GM21528 (cell line): ENCODE results near the gene CREB3.

ENCODE experiments used
- ATAC-seq: cut with Tn5 transposase; IDR thresholded peaks from one replicate; pipeline ENCODE4 v1.9.1; 2021; ENCODE audit warnings: mild to moderate bottlenecking, moderate library complexity; ENCODE audit not compliant: unreplicated experiment, low FRiP score

Gene CREB3

GRCh38 chr9:35732185-35732799, at the start of gene CREB3, which contains the start of gene TLN1:
Gene CREB3, plus strand, starts transcription at chr9:35732666. Its CDS starts 107 bp downstream, at chr9:35732773.
Gene TLN1, minus strand, starts transcription at chr9:35732195. Its CDS starts 6,501 bp downstream, at chr9:35725694.
- ATAC-seq: peak; percentile 83

- no peak for ATAC-seq
Measured at GRCh38 chr9:35683323-35683722, 49.1 kb upstream of the CREB3 start.

GRCh38 chr9:35684921-35685320, 47.5 kb upstream of the CREB3 start:
- ATAC-seq: no peak

- no peak for ATAC-seq
Measured at GRCh38 chr9:35685506-35685905, 47.0 kb upstream of the CREB3 start.

- no peak for ATAC-seq
Measured at GRCh38 chr9:35686222-35687203, 46.0 kb upstream of the CREB3 start.

GRCh38 chr9:35687306-35687705, 45.2 kb upstream of the CREB3 start:
- ATAC-seq: no peak

- no peak for ATAC-seq
Measured at GRCh38 chr9:35687972-35688557, 44.4 kb upstream of the CREB3 start.

GRCh38 chr9:35688558-35689541, 43.6 kb upstream of the CREB3 start:
- no peak for ATAC-seq

GRCh38 chr9:35689542-35690293, 42.7 kb upstream of the CREB3 start, which contains the start of gene TPM2:
Gene TPM2, minus strand, starts transcription at chr9:35689925. Its CDS starts 108 bp downstream, at chr9:35689817.
- ATAC-seq: no peak

GRCh38 chr9:35690294-35690613, 42.2 kb upstream of the CREB3 start:
- ATAC-seq: no peak

- no peak for ATAC-seq
Measured at GRCh38 chr9:35690614-35691333, 41.7 kb upstream of the CREB3 start.

GRCh38 chr9:35691334-35691650, 41.2 kb upstream of the CREB3 start:
- ATAC-seq: no peak

- no peak for ATAC-seq
Measured at GRCh38 chr9:35691757-35692301, 40.6 kb upstream of the CREB3 start.

- ATAC-seq: no peak
Measured at GRCh38 chr9:35695943-35696401, 36.5 kb upstream of the CREB3 start.

GRCh38 chr9:35696520-35697215, 35.8 kb upstream of the CREB3 start:
- no peak for ATAC-seq

GRCh38 chr9:35697486-35697885, 35.0 kb upstream of the CREB3 start:
- no peak for ATAC-seq

GRCh38 chr9:35698231-35698630, 34.2 kb upstream of the CREB3 start:
- ATAC-seq: no peak

- ATAC-seq: no peak
Measured at GRCh38 chr9:35700031-35700430, 32.4 kb upstream of the CREB3 start.
